ENCODE results near the gene MYO1B. TPM values are rescaled to one million over a fixed set of nuclear protein-coding genes. Genes with fewer than 3 reads are reported as not detected.
A peak's percentile ranks its signal among the peaks of the same experiment; 100 is the strongest.

MYO1B gene
- total RNA-seq, 1 donor from 2014 or later: 20.8 TPM

DNA sequence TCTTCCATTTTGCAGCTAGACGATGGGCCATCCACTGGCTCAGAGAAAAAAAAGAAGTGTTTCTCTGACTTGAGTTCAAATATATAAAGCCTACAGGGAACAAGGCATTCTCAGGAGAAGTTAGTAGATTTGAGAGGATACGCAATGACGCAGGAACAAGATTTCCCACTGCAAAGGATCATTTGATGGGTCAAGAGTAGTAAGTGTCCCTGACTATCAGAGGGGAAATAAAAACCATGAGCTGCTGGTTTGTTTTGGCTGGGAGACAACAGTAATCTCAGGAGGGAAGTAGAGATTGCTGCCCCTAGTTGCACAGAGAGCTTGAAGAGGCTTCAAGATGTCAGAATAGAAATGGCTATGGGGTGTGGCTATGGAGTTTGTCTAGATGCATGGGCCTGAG lies 22.3 kb upstream of the MYO1B start:
- intact Hi-C loops (cut with DNase I): no loop called here
- DNase-seq (ENCODE audit: low spot score): no peak

DNA sequence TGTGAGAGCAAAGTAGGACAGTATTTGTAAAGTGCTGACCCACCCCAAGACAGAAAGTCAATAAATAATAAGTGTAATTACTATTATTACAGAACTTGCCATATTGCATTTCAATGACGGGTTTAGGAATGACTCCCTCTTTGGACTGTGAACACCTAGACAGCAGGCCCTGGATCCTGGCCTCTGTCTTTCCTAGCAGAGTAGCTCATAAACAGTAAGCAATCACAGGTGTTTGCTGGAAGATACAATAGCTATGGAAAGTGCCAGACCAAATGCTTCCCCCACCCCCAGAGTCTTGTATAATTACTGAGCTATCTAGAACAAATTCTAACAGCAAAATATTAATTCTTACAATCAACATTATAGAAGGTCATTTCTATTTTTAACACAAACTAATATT lies 20.1 kb upstream of the MYO1B start:
- DNase-seq (ENCODE audit: low spot score): no peak
- intact Hi-C loops (cut with DNase I): loop anchor here (5.0 kb wide), 1 partner anchor 58 kb away; no protein-coding TSS in a partner anchor

DNA sequence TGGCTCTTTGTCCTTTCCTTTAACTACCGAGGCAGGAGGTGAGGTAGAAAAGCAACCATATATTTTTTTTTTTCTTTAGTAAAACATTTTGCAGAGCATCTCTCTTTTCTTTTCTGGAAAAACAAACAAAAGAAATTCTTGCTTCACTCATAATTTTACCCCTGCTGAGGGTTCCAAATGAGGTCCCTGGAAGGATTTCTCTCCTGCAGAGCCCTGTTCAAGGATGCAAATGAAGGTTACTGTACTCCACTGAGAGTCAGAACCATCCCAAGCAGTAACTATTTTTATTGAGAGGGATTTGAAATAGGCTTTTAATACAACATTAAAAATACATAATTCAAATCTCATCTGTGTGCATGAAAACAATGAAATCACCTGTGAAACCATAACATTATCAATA lies 19.5 kb upstream of the MYO1B start:
- DNase-seq (ENCODE audit: low spot score): no peak
- intact Hi-C loops (cut with DNase I): loop anchor here (5.0 kb wide), 1 partner anchor 58 kb away; no protein-coding TSS in a partner anchor

DNA sequence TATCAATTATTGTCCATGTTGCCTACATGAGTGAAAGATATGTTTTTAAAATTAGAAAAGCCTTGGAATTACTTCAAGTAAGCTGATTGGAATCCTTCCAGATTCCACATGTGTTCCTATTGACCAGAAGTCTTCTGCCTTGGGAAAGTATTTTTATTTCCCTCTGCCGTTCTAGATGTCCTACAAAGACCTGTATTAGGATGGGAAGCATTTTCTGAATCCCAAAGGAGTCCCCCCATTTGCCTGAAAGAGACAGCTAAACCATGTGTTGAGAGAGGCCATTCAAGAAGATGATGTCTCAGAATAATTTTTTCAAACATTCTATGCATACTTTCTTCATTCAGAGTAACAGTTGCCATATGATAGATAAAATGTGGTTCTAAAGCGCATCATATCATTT lies 19.0 kb upstream of the MYO1B start:
- DNase-seq (ENCODE audit: low spot score): no peak
- intact Hi-C loops (cut with DNase I): loop anchor here (5.0 kb wide), 1 partner anchor 59 kb away; no protein-coding TSS in a partner anchor

DNA sequence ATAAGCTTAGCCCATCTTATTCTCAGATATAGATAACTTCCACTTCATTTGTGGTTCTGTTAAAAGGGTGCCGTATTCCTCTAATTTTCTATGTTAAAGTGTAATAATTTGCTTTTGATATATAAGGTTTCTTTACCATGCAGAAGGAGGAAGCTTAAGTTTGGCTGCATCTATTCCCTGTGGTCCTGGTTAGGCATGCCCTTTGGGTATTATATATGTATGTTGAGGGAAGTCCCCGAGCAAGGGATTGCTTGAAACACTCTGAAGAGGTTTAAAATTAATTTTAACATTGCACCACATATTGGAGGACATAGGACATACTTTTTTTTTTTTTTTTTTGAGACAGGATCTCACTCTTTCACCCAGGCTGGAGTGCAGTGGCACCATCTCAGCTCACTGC lies 16.9 kb upstream of the MYO1B start:
- no peak for DNase-seq (ENCODE audit: low spot score)
- intact Hi-C loops (cut with DNase I): loop anchor here (5.0 kb wide), 1 partner anchor 61 kb away; no protein-coding TSS in a partner anchor

DNA sequence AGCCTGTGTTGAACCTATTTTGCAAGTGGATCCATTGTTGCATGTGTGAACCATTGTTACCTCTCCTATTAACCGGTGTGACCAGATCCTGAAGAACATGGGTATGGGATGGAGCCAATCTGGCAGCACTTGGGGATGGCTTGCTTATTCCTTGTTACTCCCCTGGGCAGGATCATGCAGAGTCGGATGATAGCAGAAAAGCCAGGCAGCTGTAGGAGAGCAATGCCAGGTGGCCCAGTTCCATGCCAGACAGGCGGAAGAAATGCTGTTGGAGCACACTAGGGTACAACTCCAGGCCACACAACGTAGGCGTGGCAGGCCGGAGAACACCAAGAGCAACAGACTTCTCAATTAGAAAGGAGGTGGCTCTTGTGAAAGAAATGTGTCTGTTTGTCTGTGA lies 16.3 kb upstream of the MYO1B start:
- DNase-seq (ENCODE audit: low spot score): no peak
- intact Hi-C loops (cut with DNase I): loop anchor here (5.0 kb wide), 1 partner anchor 62 kb away; no protein-coding TSS in a partner anchor

DNA sequence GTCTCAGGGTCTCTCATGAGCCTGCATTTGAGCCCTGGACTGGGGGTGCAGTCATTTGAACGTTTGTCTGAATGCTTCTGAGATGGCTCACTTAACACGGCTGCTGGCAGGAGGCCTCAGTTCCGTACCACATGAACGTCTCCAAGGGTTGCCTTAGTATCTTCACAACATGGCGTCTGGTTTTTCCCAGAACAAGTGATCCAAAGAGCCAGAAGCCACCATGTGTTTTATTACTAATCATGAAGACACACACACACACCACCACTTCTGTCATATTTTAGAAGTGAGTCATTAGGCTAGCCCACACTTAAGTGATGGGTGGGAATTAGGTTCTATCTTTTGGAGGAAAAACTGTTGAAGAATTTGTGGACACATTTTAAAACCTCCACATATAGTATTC lies 15.0 kb upstream of the MYO1B start:
- intact Hi-C loops (cut with DNase I): loop anchor here (5.0 kb wide), 1 partner anchor 272 kb away; no protein-coding TSS in a partner anchor
- DNase-seq (ENCODE audit: low spot score): no peak

DNA sequence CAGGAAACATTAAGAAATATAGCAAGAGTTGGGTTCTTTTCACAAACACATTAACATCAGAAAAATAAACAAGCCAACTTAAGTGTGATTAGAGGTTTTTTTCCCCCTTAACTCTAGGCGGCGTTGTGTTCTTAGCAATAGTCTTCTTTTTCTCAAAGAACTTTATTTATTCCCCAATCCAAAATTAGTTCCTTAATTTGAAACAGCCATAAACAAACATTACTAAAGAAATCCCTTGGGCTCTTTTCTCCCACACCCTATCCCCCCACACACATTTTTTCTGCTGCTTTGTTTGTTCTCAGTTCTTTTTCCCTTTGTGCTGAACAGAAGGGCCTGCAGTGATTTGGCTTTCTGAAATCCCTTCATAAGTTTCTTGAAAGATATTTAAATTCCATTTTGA lies 13.2 kb upstream of the MYO1B start:
- no peak for DNase-seq (ENCODE audit: low spot score)
- intact Hi-C loops (cut with DNase I): loop anchor here (5.0 kb wide), 1 partner anchor 270 kb away; no protein-coding TSS in a partner anchor

DNA sequence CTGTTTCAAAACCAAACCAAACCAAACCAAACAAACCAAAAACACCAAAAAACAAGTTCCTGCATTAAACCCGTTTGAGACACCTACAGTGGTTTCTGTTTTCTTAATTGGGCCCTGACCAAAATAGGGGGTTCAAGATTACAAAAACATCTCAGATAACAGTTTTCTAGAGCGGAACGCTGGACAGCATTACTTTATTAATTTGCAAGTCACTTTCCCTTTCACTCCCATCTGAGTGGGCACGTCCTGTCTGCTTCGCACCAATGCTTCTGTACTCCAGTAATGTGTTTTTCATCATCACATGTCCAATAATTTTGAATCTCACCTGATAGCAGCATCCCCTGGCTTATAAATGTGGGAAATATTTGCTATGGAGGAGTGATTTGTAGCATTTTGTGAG lies 11.7 kb upstream of the MYO1B start:
- intact Hi-C loops (cut with DNase I): loop anchor here (5.0 kb wide), 1 partner anchor 269 kb away; no protein-coding TSS in a partner anchor

DNA sequence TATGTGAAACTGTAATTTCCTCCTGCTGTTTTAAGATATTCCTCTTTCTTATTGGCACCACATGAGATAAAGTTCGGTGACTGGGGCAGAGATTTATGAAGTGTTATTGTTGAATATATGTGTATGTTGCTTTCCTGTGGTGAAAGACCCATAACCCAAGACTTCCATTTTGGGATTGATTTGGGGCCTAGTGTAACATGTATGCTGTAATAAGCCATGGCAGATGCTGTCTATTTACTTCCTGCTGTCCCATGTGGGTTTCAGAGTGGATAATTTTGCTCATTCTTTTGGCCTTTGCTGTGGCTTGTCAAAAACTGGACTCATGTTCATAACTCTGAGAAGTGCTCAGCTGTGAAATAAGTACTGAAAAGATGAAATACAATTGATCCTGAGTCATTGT lies 10.8 kb upstream of the MYO1B start:
- intact Hi-C loops (cut with DNase I): loop anchor here (5.0 kb wide), 1 partner anchor 268 kb away; no protein-coding TSS in a partner anchor
- DNase-seq (ENCODE audit: low spot score): no peak

More for the DNA sequence above, 11.7 kb upstream of the MYO1B start:
- DNase-seq (ENCODE audit: low spot score): no peak

DNA sequence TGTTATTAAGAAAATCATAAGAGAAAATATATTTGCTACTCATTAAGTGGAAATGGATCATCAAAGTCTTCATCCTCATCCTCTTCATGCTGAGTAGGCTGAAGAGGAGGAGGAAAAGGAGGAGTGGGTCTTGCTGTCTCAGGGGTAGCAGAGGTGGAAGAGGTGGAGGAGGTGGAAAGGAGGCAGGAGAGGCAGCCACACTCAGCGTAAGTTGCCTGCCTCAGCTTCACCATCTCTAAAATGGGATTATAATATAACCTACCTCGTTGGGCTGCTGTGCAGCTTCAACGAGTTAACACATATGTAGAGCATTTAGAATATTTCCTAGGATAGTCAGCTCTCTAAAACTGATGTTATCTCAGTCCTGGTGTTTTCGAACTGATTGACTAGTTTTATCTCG lies 4.3 kb upstream of the MYO1B start:
- intact Hi-C loops (cut with DNase I): no loop called here
- DNase-seq (ENCODE audit: low spot score): no peak

DNA sequence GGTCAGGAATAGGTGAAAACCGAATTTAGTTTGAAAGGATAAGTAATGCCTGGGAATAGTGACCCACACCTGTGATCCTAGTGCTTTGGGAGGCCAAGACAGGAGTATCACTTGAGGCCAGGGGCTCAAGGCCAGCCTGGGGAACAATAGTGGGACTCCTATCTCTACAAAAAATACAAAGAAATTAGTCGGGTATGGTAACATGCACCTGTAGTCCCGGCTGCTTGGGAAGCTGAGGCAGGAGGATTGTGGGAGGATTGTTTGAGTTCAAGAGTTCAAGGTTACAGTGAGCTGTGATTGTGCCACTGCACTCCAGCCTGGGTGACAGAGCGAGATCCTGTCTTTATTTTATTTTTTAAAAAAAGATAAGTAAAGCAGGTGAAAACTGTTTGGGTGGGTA lies 3.8 kb upstream of the MYO1B start:
- DNase-seq (ENCODE audit: low spot score): no peak
- intact Hi-C loops (cut with DNase I): no loop called here

DNA sequence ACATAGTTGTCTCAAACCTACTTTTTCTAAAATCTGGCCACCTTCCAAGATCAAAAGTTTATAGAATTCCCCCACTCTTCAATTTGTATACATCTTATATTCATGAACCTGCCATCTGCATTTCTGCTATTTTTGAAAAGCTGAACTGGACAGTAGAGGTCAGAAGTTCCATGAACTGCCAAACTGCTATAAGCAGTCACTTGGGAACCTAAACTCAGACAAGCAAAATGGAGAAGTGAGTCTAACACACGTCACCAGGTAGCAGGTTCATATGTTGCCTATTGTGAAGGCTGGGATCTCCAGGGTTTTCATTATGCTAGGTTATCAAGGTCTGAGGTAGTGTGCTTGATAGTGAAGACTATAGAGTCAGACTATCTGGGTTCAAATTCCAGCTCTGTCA lies 2.0 kb upstream of the MYO1B start:
- DNase-seq (ENCODE audit: low spot score): no peak
- intact Hi-C loops (cut with DNase I): no loop called here

DNA sequence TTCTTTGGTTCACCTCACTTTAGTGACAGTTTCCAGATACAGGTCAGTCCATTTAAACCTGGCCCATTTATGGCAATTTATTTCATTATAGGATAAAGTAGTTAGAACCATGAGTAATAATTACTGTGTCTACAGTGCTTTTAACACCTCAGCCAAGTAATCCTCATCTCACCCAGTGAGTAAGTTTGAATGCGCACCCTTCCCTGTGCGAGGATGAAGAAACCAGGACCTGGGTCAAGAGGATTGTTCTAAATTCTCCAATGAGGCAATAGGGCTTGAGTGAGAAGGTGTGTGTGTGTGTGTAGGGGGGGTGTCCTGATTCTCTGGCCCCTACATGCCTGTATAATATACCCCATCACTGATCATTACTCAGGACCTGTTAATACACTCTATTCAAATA lies 854 bp upstream of the MYO1B start:
- intact Hi-C loops (cut with DNase I): no loop called here
- DNase-seq (ENCODE audit: low spot score): no peak

DNA sequence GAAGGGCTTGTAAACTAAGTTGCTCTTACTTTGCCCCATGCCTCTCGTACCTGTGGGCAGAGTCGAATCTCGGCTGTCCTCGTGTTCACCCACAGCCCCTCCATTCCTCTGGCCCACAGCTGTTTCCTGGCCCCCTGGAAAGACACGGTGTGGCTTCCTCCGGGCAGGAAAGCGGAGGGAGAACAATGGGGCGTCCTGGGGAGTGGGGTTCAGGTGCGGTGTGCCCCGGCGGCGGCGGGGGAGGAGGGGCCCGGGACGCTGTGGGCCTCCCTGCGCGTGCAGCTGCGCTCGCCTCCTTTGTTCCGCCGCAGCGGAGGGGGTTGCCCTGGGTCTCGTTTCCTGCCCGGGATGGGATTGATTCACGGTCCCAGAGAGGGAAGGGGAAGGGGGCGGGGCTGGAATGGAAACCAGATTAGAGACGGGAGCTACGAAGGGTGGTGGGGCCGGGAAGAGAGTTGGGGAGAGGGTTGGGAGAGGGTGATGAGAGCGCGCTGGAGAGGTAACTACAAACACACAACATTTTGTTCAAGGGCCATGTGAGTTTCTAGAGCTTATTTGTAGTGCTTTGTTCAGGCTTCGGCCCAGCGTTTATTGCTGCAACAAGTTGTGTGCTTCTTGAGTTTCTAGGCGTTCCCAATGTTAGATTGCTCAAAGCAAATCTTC lies 796 bp downstream of the MYO1B start:
- intact Hi-C loops (cut with DNase I): loop anchor here (2.0 to 5.0 kb wide), 3 partner anchors 21 to 146 kb away; no protein-coding TSS in a partner anchor
- peak; percentile 84 for DNase-seq (ENCODE audit: low spot score)

DNA sequence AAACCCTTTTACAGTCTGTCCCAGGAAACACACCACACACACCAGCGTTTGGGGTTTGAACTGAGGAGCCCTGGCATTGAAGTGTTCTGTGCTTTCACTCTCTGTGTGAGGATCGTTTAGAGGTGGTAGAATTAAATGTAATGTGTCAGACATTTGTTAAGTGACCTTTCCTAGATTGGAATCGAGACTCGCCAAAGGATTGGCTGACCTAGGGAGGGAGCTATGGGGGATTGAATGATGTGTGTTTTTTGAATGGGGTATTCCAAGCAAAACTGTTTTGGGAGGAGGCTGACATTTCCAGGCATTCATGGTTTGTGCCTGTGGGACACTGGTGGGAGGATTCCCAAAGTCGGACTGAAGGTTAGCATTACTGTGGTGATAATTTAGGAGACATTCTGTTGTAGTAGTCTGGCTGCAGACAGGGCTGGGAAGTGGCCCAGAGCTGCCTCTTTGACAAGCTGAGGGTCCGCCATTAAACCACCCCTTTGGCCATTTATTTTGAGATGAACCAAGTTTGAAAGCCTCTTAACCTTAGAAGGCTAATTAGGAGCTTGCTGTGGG lies 1.7 kb downstream of the MYO1B start:
- DNase-seq (ENCODE audit: low spot score): no peak
- intact Hi-C loops (cut with DNase I): loop anchor here (2.0 to 5.0 kb wide), 3 partner anchors 20 to 145 kb away; no protein-coding TSS in a partner anchor

DNA sequence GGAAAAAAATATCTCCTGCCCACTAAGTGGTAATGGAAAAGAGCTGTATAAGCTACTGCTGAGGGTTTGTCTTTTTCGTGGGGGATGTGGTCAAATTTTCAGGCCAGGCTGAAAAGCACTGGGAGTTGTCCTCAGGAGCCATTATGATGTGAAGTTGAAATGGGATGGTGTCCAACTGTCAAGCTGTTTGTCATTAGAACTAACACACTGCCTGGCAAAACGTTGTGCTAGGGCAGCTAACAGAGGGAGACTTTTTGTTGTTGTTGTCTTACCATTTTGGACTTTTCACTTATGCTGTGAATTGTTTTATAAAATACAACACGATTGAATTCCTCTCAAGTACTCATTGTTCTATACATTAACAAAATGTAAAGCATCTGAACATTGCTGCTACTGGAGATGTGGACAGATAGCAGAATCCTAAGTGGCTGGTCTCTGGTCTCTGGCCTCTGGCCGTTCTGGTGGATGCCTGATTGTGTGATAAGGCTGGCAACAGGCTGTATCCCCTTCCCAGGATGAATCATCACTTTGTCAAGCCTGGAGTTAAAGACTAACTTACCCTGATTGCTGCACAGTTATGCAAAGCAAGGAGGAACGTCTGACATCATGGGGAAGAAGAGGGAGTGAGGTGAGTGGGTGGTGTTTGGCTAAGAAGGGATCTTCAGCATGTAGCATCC lies 2.3 kb downstream of the MYO1B start:
- intact Hi-C loops (cut with DNase I): loop anchor here (2.0 to 5.0 kb wide), 3 partner anchors 19 to 145 kb away; no protein-coding TSS in a partner anchor
- DNase-seq (ENCODE audit: low spot score): no peak

DNA sequence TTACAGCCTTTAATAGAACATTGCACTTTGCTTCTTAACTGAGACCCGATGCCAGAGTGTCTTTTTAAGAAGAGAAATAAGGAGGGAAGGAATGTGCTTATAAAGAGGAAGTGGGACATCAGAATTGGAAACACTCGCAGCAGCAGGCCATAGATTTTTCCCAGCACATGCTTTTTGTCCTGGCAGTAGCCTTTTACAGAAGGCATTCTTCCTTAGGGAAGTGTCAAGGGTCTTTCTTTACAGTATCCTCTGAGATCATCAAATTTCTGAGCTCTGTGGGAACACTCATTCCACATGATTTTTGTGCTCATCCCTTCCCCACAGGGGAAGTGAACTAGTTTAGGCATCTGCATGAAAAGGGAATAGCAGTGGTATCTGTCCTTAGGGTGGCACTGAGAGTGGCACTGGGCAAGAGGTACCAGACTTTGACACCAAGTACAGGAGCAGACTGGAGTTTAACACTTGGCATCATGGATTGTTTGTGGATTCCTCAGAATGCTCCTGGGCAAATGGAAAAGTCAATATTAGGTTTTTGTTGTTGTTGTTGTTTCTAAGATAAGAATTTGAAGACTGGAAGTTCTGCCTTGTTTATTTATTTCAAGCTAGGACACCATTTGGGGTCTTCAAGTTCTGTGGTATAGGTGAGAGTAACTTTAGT lies 4.1 kb downstream of the MYO1B start:
- DNase-seq (ENCODE audit: low spot score): no peak
- intact Hi-C loops (cut with DNase I): loop anchor here (5.0 kb wide), 2 partner anchors 58 to 143 kb away; no protein-coding TSS in a partner anchor

DNA sequence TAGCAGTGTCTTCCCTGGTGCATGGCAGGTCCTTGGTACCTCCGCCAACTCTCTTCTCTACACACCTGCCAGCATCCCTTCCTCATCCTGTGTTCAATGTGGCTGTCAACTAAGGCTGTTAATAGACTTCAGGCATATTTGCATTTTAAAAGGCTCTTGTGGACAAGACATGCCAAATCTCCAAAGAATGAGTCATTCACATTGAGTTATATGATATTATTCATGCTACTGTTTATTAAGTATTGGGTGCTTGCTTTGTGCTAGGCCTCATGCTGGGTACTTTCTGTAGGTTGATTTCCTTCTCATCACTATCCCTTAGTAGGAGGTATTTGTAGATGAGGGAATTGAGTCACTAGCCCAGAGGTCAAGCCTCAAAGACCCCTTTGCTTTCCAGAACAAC lies 5.2 kb downstream of the MYO1B start:
- intact Hi-C loops (cut with DNase I): loop anchor here (5.0 kb wide), 1 partner anchor 42 kb away; no protein-coding TSS in a partner anchor
- no peak for DNase-seq (ENCODE audit: low spot score)

DNA sequence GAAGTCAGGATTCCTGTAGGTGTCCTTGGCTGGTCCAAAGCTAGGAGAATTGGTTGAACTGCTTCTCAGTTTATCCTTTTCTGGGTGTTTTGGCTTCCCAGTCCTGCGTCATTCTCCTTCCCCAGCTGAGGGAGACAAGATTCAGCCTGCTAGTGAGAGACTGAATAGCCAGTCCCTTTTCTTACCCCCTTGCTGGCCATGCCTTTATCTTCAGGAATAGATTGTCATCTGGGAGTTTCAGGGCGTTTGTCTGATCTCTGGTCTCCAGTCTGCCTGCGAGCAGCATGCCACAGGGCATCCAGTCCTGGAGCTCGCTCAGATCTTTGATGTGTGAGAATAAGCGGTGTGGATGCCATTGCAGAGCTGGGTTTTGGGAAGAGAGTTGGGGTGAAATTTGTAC lies 5.8 kb downstream of the MYO1B start:
- DNase-seq (ENCODE audit: low spot score): no peak
- intact Hi-C loops (cut with DNase I): loop anchor here (5.0 kb wide), 1 partner anchor 41 kb away; no protein-coding TSS in a partner anchor
